Panc1 (cell line): ENCODE results near the gene SAP30. TPM values are rescaled to one million over a fixed set of nuclear protein-coding genes. Genes with fewer than 3 reads are reported as not detected.

ENCODE experiments used
- ATAC-seq: fragments of 200-7000 bp; cut with Tn5 transposase; 2 replicates; pipeline ENCODE4 v1.9.1; 2020; ENCODE audit warnings: mild to moderate bottlenecking, moderate library complexity
- BruUV-seq: library from RNA; stranded (reverse); fragments of 400-500 nt; replicated peaks from 2 replicates; lab custom pipeline; 2021; lab: Mats Ljungman, UMichigan
- CTCF ChIA-PET: fragments of 300-600 bp; sonication (Branson Sonifier 250); formaldehyde crosslinking; loops from one replicate; lab custom pipeline; 2022; ENCODE audit warnings: antibody characterized with exemption; lab: Charles Lee
- POLR2A ChIA-PET: fragments of 300-600 bp; sonication (Branson Sonifier 250); formaldehyde crosslinking; loops from one replicate; lab custom pipeline; 2022; ENCODE audit warnings: antibody characterized with exemption; lab: Charles Lee
- DNase-seq: peaks from one replicate; pipeline ENCODE4 v3.0.0-alpha.2; 2010; ENCODE audit warnings: low read depth, low spot score
- H3K27ac ChIP-seq: 2 replicates; pipeline ENCODE4 v1.5.1; 2011; ENCODE audit warnings: mild to moderate bottlenecking, low read length, inconsistent platforms
- H3K27me3 ChIP-seq: fragments of 200-500 bp; sonication (Bioruptor generic); 2 replicates; pipeline ENCODE4 v1.6.0; 2014; ENCODE audit warnings: low read length, inconsistent platforms; ENCODE audit not compliant: control insufficient read depth, insufficient read depth
- H3K36me3 ChIP-seq: fragments of 200-500 bp; sonication (Bioruptor generic); 2 replicates; pipeline ENCODE4 v1.5.1; 2014; ENCODE audit warnings: inconsistent platforms, mild to moderate bottlenecking, low read length, moderate library complexity; ENCODE audit not compliant: control insufficient read depth, insufficient read depth
- H3K4me1 ChIP-seq: 2 replicates; pipeline ENCODE4 v1.5.1; 2011; ENCODE audit warnings: inconsistent platforms, mild to moderate bottlenecking, low read length, moderate library complexity; ENCODE audit not compliant: control insufficient read depth, insufficient read depth
- H3K4me3 ChIP-seq, 2 experiments: 2 replicates each; pipeline ENCODE4 v1.5.1; 2011 to 2012; ENCODE audit warnings: low read depth in 2 of 2, low read length in 2 of 2, mild to moderate bottlenecking in 2 of 2, inconsistent platforms in 1 of 2, moderate library complexity in 1 of 2
- H3K9me3 ChIP-seq: fragments of 200-500 bp; sonication (Bioruptor generic); 2 replicates; pipeline ENCODE4 v1.5.1; 2014; ENCODE audit warnings: low read depth, mild to moderate bottlenecking, inconsistent platforms, low read length, moderate library complexity; ENCODE audit not compliant: control insufficient read depth, insufficient read depth
- POLR2AphosphoS5 ChIP-seq: IDR thresholded peaks from 2 replicates; pipeline ENCODE4 v1.6.1; 2012; ENCODE audit warnings: mild to moderate bottlenecking, low read depth, low read length, moderate library complexity
- SIN3A ChIP-seq: IDR thresholded peaks from 2 replicates; pipeline ENCODE4 v1.6.1; 2012; ENCODE audit warnings: low read depth, mild to moderate bottlenecking, low read length, moderate library complexity, borderline replicate concordance; ENCODE audit not compliant: insufficient read depth
- TCF7L2 ChIP-seq: IDR thresholded peaks from 2 replicates; pipeline ENCODE4 v1.6.1; 2011; ENCODE audit warnings: mild to moderate bottlenecking, low read depth, low read length, inconsistent platforms
- in situ Hi-C: cut with HindIII; loops from 2 replicates; pipeline ENCODE4 v1.10.0; 2016; ENCODE audit warnings: low sequenced_read_pairs, low pct_unique_long_range_greater_than_20kb
- intact Hi-C: fragments of 100-400 bp; cut with micrococcal nuclease; formaldehyde crosslinking; loops from one replicate; pipeline ENCODE4 v1.10.0; 2022; ENCODE audit not compliant: unreplicated experiment
- total RNA-seq: library from RNA; stranded (reverse); gene quantifications from one replicate; pipeline ENCODE4 v1.2.1, GENCODE V29; 2021; ENCODE audit not compliant: unreplicated experiment
- TF ChIP-seq, protein P1 (sequence below), 2 experiments: IDR thresholded peaks; 2 replicates each; pipeline ENCODE4 v1.6.1; 2011 to 2012; ENCODE audit warnings: low read depth in 2 of 2, control low read depth in 1 of 2, low read length in 1 of 2, mild to moderate bottlenecking in 1 of 2, moderate library complexity in 1 of 2; ENCODE audit not compliant: insufficient read depth in 1 of 2
- TF ChIP-seq, protein P2 (sequence below): fragments of 450-650 bp; IDR thresholded peaks from 2 replicates; pipeline ENCODE4 v1.5.1; 2017; ENCODE audit warnings: mild to moderate bottlenecking

Gene SAP30
- total RNA-seq, 1 experiment from 2014 or later, result 23.4 TPM

DNA sequence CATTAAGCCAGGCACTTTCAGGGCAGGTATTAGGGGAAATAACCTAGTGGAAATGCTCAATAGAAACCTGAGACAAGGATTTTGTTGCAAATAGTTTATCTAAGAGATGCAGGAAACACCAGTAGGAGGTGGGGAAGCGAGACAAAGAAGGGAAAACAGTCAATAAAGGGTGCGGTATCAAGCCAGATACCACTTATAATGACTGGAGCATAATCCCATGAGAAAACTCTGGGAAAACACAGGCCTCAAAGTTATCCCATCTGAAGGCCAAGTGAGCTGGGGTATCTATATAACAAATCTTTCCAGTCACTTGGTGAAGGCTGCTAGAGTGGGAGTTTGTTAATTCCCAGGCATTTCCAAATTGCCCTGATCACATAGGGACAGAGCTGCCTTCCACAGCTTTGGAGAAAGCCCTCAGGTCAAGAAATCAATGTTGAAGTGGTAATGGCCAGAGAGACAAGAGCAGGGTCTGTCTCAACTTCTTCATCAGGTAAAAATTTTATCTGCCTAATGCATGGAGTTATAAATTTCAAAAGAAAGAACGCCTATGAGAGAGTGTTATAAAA lies 26.8 kb upstream of the SAP30 start:
- DNase-seq, result no peak
- no peaks in the 10 kb centered on the region for H3K4me1 ChIP-seq
- CTCF ChIA-PET, result no interaction called here
- intact Hi-C loops (no loop called here), in situ Hi-C loops (no loop called here)
- H3K27me3 ChIP-seq, result no peaks in the 10 kb centered on the region
- no peaks in the 10 kb centered on the region for H3K9me3 ChIP-seq
- BruUV-seq, result no TSS peak
- TF ChIP-seq TCF7L2, result no peak
- no peak for ATAC-seq
- no peaks in the 10 kb centered on the region for H3K36me3 ChIP-seq
- H3K27ac ChIP-seq, result no peak overlapping the region
- POLR2A ChIA-PET, result no interaction called here
- H3K4me3 ChIP-seq, result no peak overlapping the region

GRCh38 chr4:173345648-173346047 lies 25.1 kb upstream of the SAP30 start:
- ATAC-seq, result no peak
- intact Hi-C loops, result no loop called here
- in situ Hi-C loops, result no loop called here
- Histone ChIP-seq H3K27ac (no peak overlapping the region), H3K4me3 (no peak overlapping the region), H3K36me3 (no peaks in the 10 kb centered on the region), H3K9me3 (no peaks in the 10 kb centered on the region), H3K27me3 (no peaks in the 10 kb centered on the region), H3K4me1 (no peaks in the 10 kb centered on the region)
- ChIA-PET POLR2A (interaction anchor here (0.6 kb wide), 1 partner anchor 9 kb away, joined by 3 read pairs; no protein-coding TSS in a partner anchor), CTCF (no interaction called here)
- TF ChIP-seq SIN3A, result no peak
- no peak for TF ChIP-seq POLR2AphosphoS5
- no TSS peak for BruUV-seq
- no peak for DNase-seq

- ATAC-seq, result no peak
- in situ Hi-C loops, result no loop called here
These were observed 24.7 kb upstream of the SAP30 start for GRCh38 chr4:173346074-173346473.

More at GRCh38 chr4:173346074-173346473, 24.7 kb upstream of the SAP30 start:
- DNase-seq, result no peak
- no peaks in the 10 kb centered on the region for H3K4me1 ChIP-seq
- intact Hi-C loops, result no loop called here
- no peak overlapping the region for H3K4me3 ChIP-seq
- ChIA-PET POLR2A (interaction anchor here (0.6 kb wide), 1 partner anchor 10 kb away, joined by 3 read pairs; no protein-coding TSS in a partner anchor), CTCF (no interaction called here)
- TF ChIP-seq POLR2AphosphoS5 (no peak), SIN3A (no peak), TCF7L2 (no peak)
- TF ChIP-seq, protein P1, sequence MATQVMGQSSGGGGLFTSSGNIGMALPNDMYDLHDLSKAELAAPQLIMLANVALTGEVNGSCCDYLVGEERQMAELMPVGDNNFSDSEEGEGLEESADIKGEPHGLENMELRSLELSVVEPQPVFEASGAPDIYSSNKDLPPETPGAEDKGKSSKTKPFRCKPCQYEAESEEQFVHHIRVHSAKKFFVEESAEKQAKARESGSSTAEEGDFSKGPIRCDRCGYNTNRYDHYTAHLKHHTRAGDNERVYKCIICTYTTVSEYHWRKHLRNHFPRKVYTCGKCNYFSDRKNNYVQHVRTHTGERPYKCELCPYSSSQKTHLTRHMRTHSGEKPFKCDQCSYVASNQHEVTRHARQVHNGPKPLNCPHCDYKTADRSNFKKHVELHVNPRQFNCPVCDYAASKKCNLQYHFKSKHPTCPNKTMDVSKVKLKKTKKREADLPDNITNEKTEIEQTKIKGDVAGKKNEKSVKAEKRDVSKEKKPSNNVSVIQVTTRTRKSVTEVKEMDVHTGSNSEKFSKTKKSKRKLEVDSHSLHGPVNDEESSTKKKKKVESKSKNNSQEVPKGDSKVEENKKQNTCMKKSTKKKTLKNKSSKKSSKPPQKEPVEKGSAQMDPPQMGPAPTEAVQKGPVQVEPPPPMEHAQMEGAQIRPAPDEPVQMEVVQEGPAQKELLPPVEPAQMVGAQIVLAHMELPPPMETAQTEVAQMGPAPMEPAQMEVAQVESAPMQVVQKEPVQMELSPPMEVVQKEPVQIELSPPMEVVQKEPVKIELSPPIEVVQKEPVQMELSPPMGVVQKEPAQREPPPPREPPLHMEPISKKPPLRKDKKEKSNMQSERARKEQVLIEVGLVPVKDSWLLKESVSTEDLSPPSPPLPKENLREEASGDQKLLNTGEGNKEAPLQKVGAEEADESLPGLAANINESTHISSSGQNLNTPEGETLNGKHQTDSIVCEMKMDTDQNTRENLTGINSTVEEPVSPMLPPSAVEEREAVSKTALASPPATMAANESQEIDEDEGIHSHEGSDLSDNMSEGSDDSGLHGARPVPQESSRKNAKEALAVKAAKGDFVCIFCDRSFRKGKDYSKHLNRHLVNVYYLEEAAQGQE (IDR thresholded peaks at IDR 0.05; ENCODE audit: insufficient read depth in 1 of 2, low read depth in 2 of 2, low read length in 1 of 2), result no peak
- TF ChIP-seq, protein P2, sequence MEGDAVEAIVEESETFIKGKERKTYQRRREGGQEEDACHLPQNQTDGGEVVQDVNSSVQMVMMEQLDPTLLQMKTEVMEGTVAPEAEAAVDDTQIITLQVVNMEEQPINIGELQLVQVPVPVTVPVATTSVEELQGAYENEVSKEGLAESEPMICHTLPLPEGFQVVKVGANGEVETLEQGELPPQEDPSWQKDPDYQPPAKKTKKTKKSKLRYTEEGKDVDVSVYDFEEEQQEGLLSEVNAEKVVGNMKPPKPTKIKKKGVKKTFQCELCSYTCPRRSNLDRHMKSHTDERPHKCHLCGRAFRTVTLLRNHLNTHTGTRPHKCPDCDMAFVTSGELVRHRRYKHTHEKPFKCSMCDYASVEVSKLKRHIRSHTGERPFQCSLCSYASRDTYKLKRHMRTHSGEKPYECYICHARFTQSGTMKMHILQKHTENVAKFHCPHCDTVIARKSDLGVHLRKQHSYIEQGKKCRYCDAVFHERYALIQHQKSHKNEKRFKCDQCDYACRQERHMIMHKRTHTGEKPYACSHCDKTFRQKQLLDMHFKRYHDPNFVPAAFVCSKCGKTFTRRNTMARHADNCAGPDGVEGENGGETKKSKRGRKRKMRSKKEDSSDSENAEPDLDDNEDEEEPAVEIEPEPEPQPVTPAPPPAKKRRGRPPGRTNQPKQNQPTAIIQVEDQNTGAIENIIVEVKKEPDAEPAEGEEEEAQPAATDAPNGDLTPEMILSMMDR, result no peak
- no peaks in the 10 kb centered on the region for H3K27me3 ChIP-seq
- no peaks in the 10 kb centered on the region for H3K36me3 ChIP-seq
- H3K27ac ChIP-seq, result no peak overlapping the region
- no TSS peak for BruUV-seq
- H3K9me3 ChIP-seq, result no peaks in the 10 kb centered on the region
